HepG2 (cell line): Measurements from ENCODE around the gene CACNA1G. TPM values are rescaled to one million over a fixed set of nuclear protein-coding genes. Genes with fewer than 3 reads are reported as not detected.
A peak's percentile ranks its signal among the peaks of the same experiment; 100 is the strongest.

ENCODE experiments used
- ATAC-seq: fragments of 200-7000 bp; cut with Tn5 transposase; 3 replicates; pipeline ENCODE4 v1.9.1; 2020; ENCODE audit warnings: mild to moderate bottlenecking, moderate library complexity
- BruUV-seq: library from RNA; stranded (reverse); fragments of 400-500 nt; replicated peaks from 2 replicates; lab custom pipeline; 2021; lab: Mats Ljungman, UMichigan
- CTCF ChIA-PET: fragments of 300-600 bp; formaldehyde crosslinking; extraction: SDS; loops from one replicate; lab custom pipeline; 2021; ENCODE audit warnings: low total read pairs, inconsistent platforms, low intra/inter-chr PET ratio; lab: Yijun Ruan, JAX
- POLR2A ChIA-PET: fragments of 350-600 bp; sonication (Branson Sonifier 250); formaldehyde crosslinking; loops from one replicate; lab custom pipeline; 2020; ENCODE audit warnings: antibody characterized with exemption, inconsistent platforms; lab: Yijun Ruan, JAX
- DNase-seq: peaks from one replicate; pipeline ENCODE4 v3.0.0-alpha.2; 2015; ENCODE audit warnings: low spot score
- FAIRE-seq: peaks from 3 replicates; lab custom pipeline; 2011; peaks lifted over from hg19 to GRCh38; lab: Jason Lieb, UNC
- H2AFZ ChIP-seq: one replicate; pipeline ENCODE4 v1.6.1; 2011; ENCODE audit warnings: low read length, inconsistent platforms
- H3K27ac ChIP-seq: fragments of 300-600 bp; 3 replicates; pipeline ENCODE4 v1.8.0; 2011; ENCODE audit warnings: mixed run types, mild to moderate bottlenecking, mixed read lengths, low read length, inconsistent platforms; ENCODE audit not compliant: insufficient read depth; ENCODE audit errors: extremely low read length
- H3K27me3 ChIP-seq, 2 experiments: fragments of 200-600 bp in 1 of 2; 2 replicates in 1 of 2; 3 replicates in 1 of 2; pipeline versions ENCODE4 v1.6.0 to v1.8.0; 2011; ENCODE audit warnings: low read length in 2 of 2, mild to moderate bottlenecking in 2 of 2, moderate library complexity in 2 of 2, inconsistent platforms in 1 of 2; ENCODE audit not compliant: insufficient read depth in 2 of 2, control insufficient read depth in 1 of 2
- H3K36me3 ChIP-seq, 2 experiments: fragments of 200-600 bp in 1 of 2; replicated peaks in 1 of 2; 2 replicates in 1 of 2; 3 replicates in 1 of 2; pipeline versions ENCODE4 v1.5.1 to v1.8.0; 2011; ENCODE audit warnings: low read length in 2 of 2, inconsistent platforms in 1 of 2; ENCODE audit not compliant: insufficient read depth in 2 of 2, control insufficient read depth in 1 of 2
- H3K4me1 ChIP-seq: 2 replicates; pipeline ENCODE4 v1.5.1; 2012; ENCODE audit warnings: low read length, inconsistent platforms; ENCODE audit not compliant: insufficient read depth
- H3K4me2 ChIP-seq: 2 replicates; pipeline ENCODE4 v1.6.0; 2011; ENCODE audit warnings: low read depth, low read length, inconsistent platforms
- H3K4me3 ChIP-seq, 3 experiments: fragments of 200-600 bp in 1 of 3; sonication (generic), shearing (Covaris generic) in 1 of 3; replicated peaks in 1 of 3; 2 replicates each; pipeline ENCODE4 v1.5.1; 2011 to 2016; ENCODE audit warnings: low read length in 3 of 3, inconsistent platforms in 2 of 3, low read depth in 2 of 3, mild to moderate bottlenecking in 2 of 3, control low read depth in 1 of 3, mixed read lengths in 1 of 3; ENCODE audit not compliant: insufficient read depth in 1 of 3
- H3K79me2 ChIP-seq: one replicate; pipeline ENCODE4 v1.6.1; 2011; ENCODE audit warnings: low read length, inconsistent platforms; ENCODE audit not compliant: insufficient read depth
- H3K9ac ChIP-seq: 2 replicates; pipeline ENCODE4 v1.6.0; 2011; ENCODE audit warnings: mild to moderate bottlenecking, low read depth, low read length, inconsistent platforms; ENCODE audit not compliant: insufficient read depth
- H3K9me3 ChIP-seq: 2 replicates; pipeline ENCODE4 v1.5.1; 2012; ENCODE audit warnings: mild to moderate bottlenecking, low read length
- H4K20me1 ChIP-seq: 2 replicates; pipeline ENCODE4 v1.6.0; 2011; ENCODE audit warnings: inconsistent platforms, mild to moderate bottlenecking, low read length, moderate library complexity; ENCODE audit not compliant: insufficient read depth
- GABPA ChIP-seq, 2 experiments: IDR thresholded peaks; 2 replicates each; pipeline ENCODE4 v1.6.1; 2011 to 2016; ENCODE audit warnings: low read depth in 2 of 2, low read length in 1 of 2, missing biosample characterization in 1 of 2, missing genetic modification characterization in 1 of 2
- HINFP ChIP-seq: sonication (generic); formaldehyde crosslinking; IDR thresholded peaks from 2 replicates; pipeline ENCODE4 v1.4.0; 2020; ENCODE audit warnings: low read depth, mild to moderate bottlenecking, missing genetic modification reagents
- MLX ChIP-seq: IDR thresholded peaks from 2 replicates; pipeline ENCODE4 v1.6.1; 2016
- NFKBIZ ChIP-seq: IDR thresholded peaks from 2 replicates; pipeline ENCODE4 v1.6.1; 2018; ENCODE audit warnings: missing genetic modification reagents, missing compliant biosample characterization
- SPEN ChIP-seq: sonication (generic); formaldehyde crosslinking; IDR thresholded peaks from 2 replicates; pipeline ENCODE4 v1.5.1; 2020; ENCODE audit warnings: low read depth, mild to moderate bottlenecking, missing genetic modification reagents
- ZFP91 ChIP-seq: sonication (generic); formaldehyde crosslinking; IDR thresholded peaks from 2 replicates; pipeline ENCODE4 v1.9.0; 2022; ENCODE audit warnings: missing genetic modification reagents, mild to moderate bottlenecking, borderline replicate concordance
- ZNF225 ChIP-seq: sonication (generic); formaldehyde crosslinking; IDR thresholded peaks from 2 replicates; pipeline ENCODE4 v1.4.0; 2020; ENCODE audit warnings: mild to moderate bottlenecking, missing genetic modification reagents
- ZNF232 ChIP-seq: sonication (generic); formaldehyde crosslinking; IDR thresholded peaks from 2 replicates; pipeline ENCODE4 v1.4.0; 2020; ENCODE audit warnings: missing genetic modification reagents, borderline replicate concordance
- ZNF333 ChIP-seq: sonication (generic); formaldehyde crosslinking; IDR thresholded peaks from 2 replicates; pipeline ENCODE4 v1.4.0; 2020; ENCODE audit warnings: mild to moderate bottlenecking, missing genetic modification reagents, borderline replicate concordance
- ZNF670 ChIP-seq: sonication (generic); formaldehyde crosslinking; IDR thresholded peaks from 2 replicates; pipeline ENCODE4 v1.8.0; 2022; ENCODE audit warnings: mild to moderate bottlenecking, missing genetic modification reagents, borderline replicate concordance
- ZNF761 ChIP-seq: sonication (generic); formaldehyde crosslinking; conservative IDR thresholded peaks from 2 replicates; pipeline ENCODE4 v1.4.0; 2020; ENCODE audit warnings: mild to moderate bottlenecking, missing genetic modification reagents
- WGBS: methylation state at CpG from one replicate; pipeline ENCODE4 v1.1.6; 2017; ENCODE audit warnings: low lambda C conversion rate; 5-methylcytosine and 5-hydroxymethylcytosine counted together
- in situ Hi-C: cut with HindIII; loops from 2 replicates; pipeline ENCODE4 v1.10.0; 2017; ENCODE audit warnings: low pct_unique_long_range_greater_than_20kb; ENCODE audit not compliant: extremely low pct_ligation_motif_present
- intact Hi-C: fragments of 100-400 bp; cut with micrococcal nuclease; formaldehyde crosslinking; loops from one replicate; pipeline ENCODE4 v1.10.0; 2022; ENCODE audit not compliant: unreplicated experiment
- polyA plus RNA-seq, 8 experiments: library from polyadenylated mRNA; depleted of rRNA in 3 of 8; stranded (reverse) in 7 of 8; unstranded in 1 of 8; fragments of >200 nt; fragmentation: Illumina TruSeq in 4 of 8; extraction: Trizol in 4 of 8; gene quantifications; 2 replicates each; pipeline versions ENCODE4 v1.2.1 to v1.2.3, GENCODE V29; 2011 to 2016; ENCODE audit warnings: low read depth in 4 of 8, missing spikeins in 1 of 8, mixed read lengths in 1 of 8; ENCODE audit not compliant: insufficient read depth in 1 of 8
- total RNA-seq, 5 experiments: library from RNA; depleted of rRNA; stranded (reverse); fragments of >200 nt; fragmentation: Illumina TruSeq; extraction: Trizol; gene quantifications; 2 replicates each; pipeline ENCODE4 v1.2.3, GENCODE V29; 2016; ENCODE audit warnings: low read depth in 1 of 5

Gene CACNA1G
- total and polyA plus RNA-seq, 2 of the 13 experiments (the other 11 are each of a cell fraction or from before 2014, with no cell fraction given) = 0.02 TPM; not detected in 1

GRCh38 chr17:50662632-50663225 lies 102.2 kb downstream of the CACNA1G start:
- ATAC-seq = no peak
- Histone ChIP-seq H4K20me1 (no peaks in the 10 kb centered on the region), H3K79me2 (no peaks in the 10 kb centered on the region), H3K4me2 (no peak overlapping the region), H3K4me1 (peaks cover 74% of the 10 kb centered on the region), H3K9me3 (no peaks in the 10 kb centered on the region), H3K4me3 (no peak overlapping the region), H3K27ac (peak overlapping the region; percentile 82), H3K36me3 (no peaks in the 10 kb centered on the region), H3K27me3 (no peaks in the 10 kb centered on the region), H2AFZ (no peak overlapping the region), H3K9ac (no peak overlapping the region)
- in situ Hi-C loops (no loop called here), intact Hi-C loops (no loop called here)
- CTCF ChIA-PET = no interaction called here
- 96% methylated on average over 9 of the region's 9 CpGs for WGBS
- TF ChIP-seq SPEN (CRISPR knock-in tag) = no peak
- 0 out of 2 replicates have a peak, but pooled peaks have one; percentile 8 for TF ChIP-seq ZNF333
- 0 out of 2 replicates have a peak, but pooled peaks have one; percentile 1 for TF ChIP-seq ZFP91 (CRISPR knock-in tag)
- no TSS peak for BruUV-seq
- FAIRE-seq = no peak
- DNase-seq = no peak
- POLR2A ChIA-PET = interaction anchor here (0.6 to 4.6 kb wide), 13 partner anchors 9 to 259 kb away, joined by 3 to 140 read pairs (median 11); partner anchors contain the start of genes ABCC3 and LUC7L3

- peak overlapping the region; percentile 24; the same call in 1 of the 2 replicates for H3K9ac ChIP-seq
- ChIA-PET CTCF (no interaction called here), POLR2A (interaction anchor here (7.6 kb wide), 1 partner anchor 21 kb away, joined by 85 read pairs; no protein-coding TSS in a partner anchor)
- H2AFZ ChIP-seq = no peak overlapping the region
- in situ Hi-C loops = no loop called here
- intact Hi-C loops = no loop called here
- no peaks in the 10 kb centered on the region for H3K9me3 ChIP-seq
- peaks cover 83% of the 10 kb centered on the region for H3K4me1 ChIP-seq
- FAIRE-seq (peak; percentile 74), ATAC-seq (peak; percentile 3; the same call in 2 of the 3 replicates), DNase-seq (peak; percentile 61)
- 91% methylated on average over 8 of the region's 10 CpGs for WGBS
- H4K20me1 ChIP-seq = no peaks in the 10 kb centered on the region
- no TSS peak for BruUV-seq
- no peak overlapping the region for H3K4me3 ChIP-seq
- H3K79me2 ChIP-seq = no peaks in the 10 kb centered on the region
- no peak overlapping the region; the same call in 1 of the 2 replicates for H3K4me2 ChIP-seq
- H3K27me3 ChIP-seq = no peaks in the 10 kb centered on the region
- H3K27ac ChIP-seq = peak overlapping the region; percentile 82
- H3K36me3 ChIP-seq = no peaks in the 10 kb centered on the region
- TF ChIP-seq MLX (CRISPR knock-in tag) (peak; percentile 60; the same call in 1 of the 2 replicates), GABPA (IDR thresholded peaks at IDR 0.05; ENCODE audit: low read depth, low read length) (no peak), GABPA (CRISPR knock-in tag; IDR thresholded peaks at IDR 0.05; ENCODE audit: low read depth) (peak; percentile 59), ZNF761 (no peak), HINFP (CRISPR knock-in tag) (no peak), ZNF670 (0 out of 2 replicates have a peak, but pooled peaks have one; percentile 34), ZNF225 (CRISPR knock-in tag) (no peak), NFKBIZ (peak; percentile 59; the same call in 1 of the 2 replicates), ZNF232 (no peak)
Measured at GRCh38 chr17:50663812-50664374, 103.4 kb downstream of the CACNA1G start.
